Measurements from ENCODE around the gene ABTB2.

- TF ChIP-seq CTCF (optimal IDR thresholded peaks at IDR 0.05 in 1 of 3, IDR thresholded peaks at IDR 0.05 in 1 of 3, conservative IDR thresholded peaks at IDR 0.05 in 1 of 3; ENCODE audit: extremely low read depth in 1 of 3, insufficient read depth in 2 of 3, low read length in 3 of 3) (no peak), EZH2 (IDR thresholded peaks at IDR 0.05; ENCODE audit: low read length) (no peak)
Observed at GRCh38 chr11:34194576-34195335, 163.1 kb downstream of the ABTB2 start.

Measured in keratinocyte (primary cell).